ENCODE data around the gene PAX2. TPM values are rescaled to one million over a fixed set of nuclear protein-coding genes. Genes with fewer than 3 reads are reported as not detected.

PAX2 gene
- total RNA-seq, 1 experiment from 2014 or later = not detected

- no peak for DNase-seq (ENCODE audit: low read depth)
These were observed 131.4 kb downstream of the PAX2 start for GRCh38 chr10:100876585-100877460.

- DNase-seq (ENCODE audit: low read depth) = no peak
These were observed 132.1 kb downstream of the PAX2 start for GRCh38 chr10:100877461-100877850.

GRCh38 chr10:100878291-100878910, 133.0 kb downstream of the PAX2 start:
- DNase-seq (ENCODE audit: low read depth) = peak; percentile 75

Other genes with a start within 250 kb of the PAX2 start
- gene SEC31B, start 225.7 kb upstream of the PAX2 start, total RNA-seq (2014; rRNA removed; shearing (Covaris generic)) = 0.27 and 0.34 TPM in 2 replicates
- 138 and 147 TPM in 2 replicates for gene NDUFB8, start 215.7 kb upstream of the PAX2 start, total RNA-seq (2014; rRNA removed; shearing (Covaris generic))
- gene HIF1AN, start 209.6 kb upstream of the PAX2 start, total RNA-seq (2014; rRNA removed; shearing (Covaris generic)) = 3.6 and 4.6 TPM in 2 replicates
- 16.6 and 31.3 TPM in 2 replicates for gene SLF2, start 167.4 kb downstream of the PAX2 start, total RNA-seq (2014; rRNA removed; shearing (Covaris generic))
- gene SEMA4G, start 223.9 kb downstream of the PAX2 start, total RNA-seq (2014; rRNA removed; shearing (Covaris generic)) = 0.57 and 0.69 TPM in 2 replicates
- gene MRPL43, start 241.9 kb downstream of the PAX2 start, total RNA-seq (2014; rRNA removed; shearing (Covaris generic)) = 50.8 and 57.7 TPM in 2 replicates
- 14.7 and 26.3 TPM in 2 replicates for gene TWNK, start 242.0 kb downstream of the PAX2 start, total RNA-seq (2014; rRNA removed; shearing (Covaris generic))